ENCODE measurements around the gene RAB3B.
"Not testable (repeated sequence)": the region's sequence is repeated elsewhere in the genome, so short reads cannot be mapped to it uniquely, and the experiment has no call there.

RAB3B gene

GRCh38 chr1:52006081-52006553 lies 15.6 kb upstream of the RAB3B start:
- Histone ChIP-seq H3K9ac (ENCODE audit: low read depth, low read length) (peak overlapping the region; percentile 35), H3K4me1 (ENCODE audit: insufficient read depth, low read length) (peaks cover 20% of the 10 kb centered on the region)
- not testable (repeated sequence) for H3K36me3 ChIP-seq (ENCODE audit: insufficient read depth, low read length)

GRCh38 chr1:52005548-52005947 lies 15.0 kb upstream of the RAB3B start:
- Histone ChIP-seq H3K9ac (ENCODE audit: low read depth, low read length) (peak overlapping the region; percentile 35; the same call in 1 of the 2 replicates), H3K4me1 (ENCODE audit: insufficient read depth, low read length) (peaks cover 20% of the 10 kb centered on the region)
- H3K9me3 ChIP-seq (ENCODE audit: control insufficient read depth, insufficient read depth, low read length); H3K36me3 ChIP-seq (ENCODE audit: insufficient read depth, low read length): not testable (repeated sequence)

More at GRCh38 chr1:52006081-52006553, 15.6 kb upstream of the RAB3B start:
- not testable (repeated sequence) for H3K9me3 ChIP-seq (ENCODE audit: control insufficient read depth, insufficient read depth, low read length)

- no peak overlapping the region for H3K9ac ChIP-seq (ENCODE audit: low read depth, low read length)
- H3K36me3 ChIP-seq (ENCODE audit: insufficient read depth, low read length) = no peaks in the 10 kb centered on the region
- H3K9me3 ChIP-seq (ENCODE audit: control insufficient read depth, insufficient read depth, low read length) = no peaks in the 10 kb centered on the region
- peaks cover 20% of the 10 kb centered on the region for H3K4me1 ChIP-seq (ENCODE audit: insufficient read depth, low read length)
Measured at GRCh38 chr1:52003877-52004276, 13.4 kb upstream of the RAB3B start.

- Histone ChIP-seq H3K9ac (ENCODE audit: low read depth, low read length) (no peak overlapping the region), H3K9me3 (ENCODE audit: control insufficient read depth, insufficient read depth, low read length) (no peaks in the 10 kb centered on the region), H3K4me1 (ENCODE audit: insufficient read depth, low read length) (peaks cover 24% of the 10 kb centered on the region), H3K36me3 (ENCODE audit: insufficient read depth, low read length) (no peaks in the 10 kb centered on the region)
Measured at GRCh38 chr1:52002038-52002917, 11.8 kb upstream of the RAB3B start.

GRCh38 chr1:51998701-51999100 lies 8.2 kb upstream of the RAB3B start:
- H3K9ac ChIP-seq (ENCODE audit: low read depth, low read length) = no peak overlapping the region
- peaks cover 11% of the 10 kb centered on the region; the same call in 1 of the 2 replicates for H3K4me1 ChIP-seq (ENCODE audit: insufficient read depth, low read length)
- H3K36me3 ChIP-seq (ENCODE audit: insufficient read depth, low read length) = no peaks in the 10 kb centered on the region

GRCh38 chr1:51997974-51998382 lies 7.5 kb upstream of the RAB3B start:
- H3K9ac ChIP-seq (ENCODE audit: low read depth, low read length) = no peak overlapping the region
- H3K4me1 ChIP-seq (ENCODE audit: insufficient read depth, low read length) = peaks cover 10% of the 10 kb centered on the region; the same call in 1 of the 2 replicates
- H3K36me3 ChIP-seq (ENCODE audit: insufficient read depth, low read length) = no peaks in the 10 kb centered on the region
- H3K9me3 ChIP-seq (ENCODE audit: control insufficient read depth, insufficient read depth, low read length) = no peaks in the 10 kb centered on the region

More at GRCh38 chr1:51998701-51999100, 8.2 kb upstream of the RAB3B start:
- no peaks in the 10 kb centered on the region for H3K9me3 ChIP-seq (ENCODE audit: control insufficient read depth, insufficient read depth, low read length)

- Histone ChIP-seq H3K9me3 (ENCODE audit: control insufficient read depth, insufficient read depth, low read length) (no peaks in the 10 kb centered on the region), H3K4me1 (ENCODE audit: insufficient read depth, low read length) (peaks cover 10% of the 10 kb centered on the region; the same call in 1 of the 2 replicates), H3K9ac (ENCODE audit: low read depth, low read length) (peak overlapping the region; percentile 69), H3K36me3 (ENCODE audit: insufficient read depth, low read length) (no peaks in the 10 kb centered on the region)
Measured at GRCh38 chr1:51989582-51990477, 670 bp downstream of the RAB3B start.

GRCh38 chr1:51988254-51988653 lies 2.2 kb downstream of the RAB3B start:
- Histone ChIP-seq H3K36me3 (ENCODE audit: insufficient read depth, low read length) (no peaks in the 10 kb centered on the region), H3K4me1 (ENCODE audit: insufficient read depth, low read length) (peaks cover 10% of the 10 kb centered on the region; the same call in 1 of the 2 replicates), H3K9me3 (ENCODE audit: control insufficient read depth, insufficient read depth, low read length) (no peaks in the 10 kb centered on the region), H3K9ac (ENCODE audit: low read depth, low read length) (no peak overlapping the region)

GRCh38 chr1:51986718-51987117 lies 3.8 kb downstream of the RAB3B start:
- Histone ChIP-seq H3K4me1 (ENCODE audit: insufficient read depth, low read length) (peaks cover 10% of the 10 kb centered on the region; the same call in 1 of the 2 replicates), H3K9ac (ENCODE audit: low read depth, low read length) (no peak overlapping the region), H3K9me3 (ENCODE audit: control insufficient read depth, insufficient read depth, low read length) (no peaks in the 10 kb centered on the region), H3K36me3 (ENCODE audit: insufficient read depth, low read length) (no peaks in the 10 kb centered on the region)

GRCh38 chr1:51982161-51982560 lies 8.3 kb downstream of the RAB3B start:
- Histone ChIP-seq H3K4me1 (ENCODE audit: insufficient read depth, low read length) (peaks cover 5% of the 10 kb centered on the region; the same call in 1 of the 2 replicates), H3K9me3 (ENCODE audit: control insufficient read depth, insufficient read depth, low read length) (no peaks in the 10 kb centered on the region), H3K36me3 (ENCODE audit: insufficient read depth, low read length) (peaks cover 8% of the 10 kb centered on the region; the same call in 1 of the 2 replicates), H3K9ac (ENCODE audit: low read depth, low read length) (no peak overlapping the region)

GRCh38 chr1:51981555-51981954 lies 8.9 kb downstream of the RAB3B start:
- H3K4me1 ChIP-seq (ENCODE audit: insufficient read depth, low read length) = peaks cover 2% of the 10 kb centered on the region; the same call in 1 of the 2 replicates
- H3K9me3 ChIP-seq (ENCODE audit: control insufficient read depth, insufficient read depth, low read length) = no peaks in the 10 kb centered on the region
- H3K36me3 ChIP-seq (ENCODE audit: insufficient read depth, low read length) = peaks cover 13% of the 10 kb centered on the region
- H3K9ac ChIP-seq (ENCODE audit: low read depth, low read length) = no peak overlapping the region

GRCh38 chr1:51978099-51978498 lies 12.4 kb downstream of the RAB3B start:
- Histone ChIP-seq H3K9me3 (ENCODE audit: control insufficient read depth, insufficient read depth, low read length) (no peaks in the 10 kb centered on the region), H3K36me3 (ENCODE audit: insufficient read depth, low read length) (peaks cover 17% of the 10 kb centered on the region), H3K9ac (ENCODE audit: low read depth, low read length) (no peak overlapping the region)

GRCh38 chr1:51976846-51977602 lies 13.5 kb downstream of the RAB3B start:
- no peaks in the 10 kb centered on the region for H3K4me1 ChIP-seq (ENCODE audit: insufficient read depth, low read length)
- no peak overlapping the region for H3K9ac ChIP-seq (ENCODE audit: low read depth, low read length)
- peaks cover 17% of the 10 kb centered on the region for H3K36me3 ChIP-seq (ENCODE audit: insufficient read depth, low read length)
- H3K9me3 ChIP-seq (ENCODE audit: control insufficient read depth, insufficient read depth, low read length) = no peaks in the 10 kb centered on the region

More at GRCh38 chr1:51978099-51978498, 12.4 kb downstream of the RAB3B start:
- no peaks in the 10 kb centered on the region for H3K4me1 ChIP-seq (ENCODE audit: insufficient read depth, low read length)
